Ovary (tissue), 3 donors: ENCODE measurements around the gene GLT8D1.

Experiments
- POLR2A ChIP-seq: fragments of 450-650 bp; IDR thresholded peaks from one replicate; pipeline ENCODE4 v1.6.1; 2017; ENCODE audit warnings: antibody characterized with exemption, mild to moderate bottlenecking, moderate library complexity
- TF ChIP-seq, protein P1 (sequence below), 3 donors: fragments of 450-650 bp in 2 of 3; fragments of 200-600 bp in 1 of 3; IDR thresholded peaks; one replicate each; pipeline versions ENCODE4 v1.5.1 to v1.8.0; 2016 to 2022; ENCODE audit warnings: antibody characterized with exemption in 3 of 3, mild to moderate bottlenecking in 1 of 3
- donor health status: DM: no; HTN: no; CAD: no.

GRCh38 chr3:52696830-52697631, 8.6 kb downstream of the GLT8D1 start:
- TF ChIP-seq, protein P1, sequence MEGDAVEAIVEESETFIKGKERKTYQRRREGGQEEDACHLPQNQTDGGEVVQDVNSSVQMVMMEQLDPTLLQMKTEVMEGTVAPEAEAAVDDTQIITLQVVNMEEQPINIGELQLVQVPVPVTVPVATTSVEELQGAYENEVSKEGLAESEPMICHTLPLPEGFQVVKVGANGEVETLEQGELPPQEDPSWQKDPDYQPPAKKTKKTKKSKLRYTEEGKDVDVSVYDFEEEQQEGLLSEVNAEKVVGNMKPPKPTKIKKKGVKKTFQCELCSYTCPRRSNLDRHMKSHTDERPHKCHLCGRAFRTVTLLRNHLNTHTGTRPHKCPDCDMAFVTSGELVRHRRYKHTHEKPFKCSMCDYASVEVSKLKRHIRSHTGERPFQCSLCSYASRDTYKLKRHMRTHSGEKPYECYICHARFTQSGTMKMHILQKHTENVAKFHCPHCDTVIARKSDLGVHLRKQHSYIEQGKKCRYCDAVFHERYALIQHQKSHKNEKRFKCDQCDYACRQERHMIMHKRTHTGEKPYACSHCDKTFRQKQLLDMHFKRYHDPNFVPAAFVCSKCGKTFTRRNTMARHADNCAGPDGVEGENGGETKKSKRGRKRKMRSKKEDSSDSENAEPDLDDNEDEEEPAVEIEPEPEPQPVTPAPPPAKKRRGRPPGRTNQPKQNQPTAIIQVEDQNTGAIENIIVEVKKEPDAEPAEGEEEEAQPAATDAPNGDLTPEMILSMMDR (IDR thresholded peaks at IDR 0.05), result no peak
- TF ChIP-seq POLR2A, result no peak
